Measurements from ENCODE around the gene LTBP1. TPM values are rescaled to one million over a fixed set of nuclear protein-coding genes. Genes with fewer than 3 reads are reported as not detected.

The LTBP1 gene
- total RNA-seq, 2 donors from 2014 or later: 25.9 to 99.8 TPM

DNA sequence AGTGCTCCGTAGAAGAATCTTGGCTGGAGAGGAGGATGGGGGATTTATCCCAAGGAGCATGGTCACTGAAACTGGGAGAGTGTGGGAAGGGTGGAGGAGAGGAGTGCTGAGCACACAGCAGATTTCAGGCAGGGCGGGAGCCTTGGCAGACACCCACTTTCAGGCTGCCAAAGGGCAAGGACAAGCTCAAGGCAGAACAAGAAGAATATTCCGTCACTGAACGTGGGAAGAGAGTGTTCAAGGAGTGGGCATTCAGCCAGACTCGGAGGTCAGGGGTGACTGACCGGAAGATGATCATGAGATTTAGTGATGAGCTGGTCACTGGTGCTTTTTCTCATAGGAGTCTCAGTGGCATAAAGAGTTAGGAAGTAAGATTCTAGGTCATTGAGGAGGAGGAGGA, 393.5 kb downstream of the LTBP1 start:
- Histone ChIP-seq H3K27ac (no peak overlapping the region), H3K27me3 (replicated peaks; ENCODE audit: insufficient read depth) (no peaks in the 10 kb centered on the region), H3K4me3 (no peak overlapping the region), H3K9me3 (no peaks in the 10 kb centered on the region), H3K4me1 (replicated peaks) (no peaks in the 10 kb centered on the region), H3K36me3 (no peaks in the 10 kb centered on the region)
- 57% methylated on average over 6 of the region's 6 CpGs for WGBS
- no peak for DNase-seq (ENCODE audit: low spot score)
- TF ChIP-seq POLR2AphosphoS5 (IDR thresholded peaks at IDR 0.05) (peak; percentile 43), POLR2A (IDR thresholded peaks at IDR 0.05) (no peak)
- intact Hi-C loops (cut with DNase I): no loop called here

DNA sequence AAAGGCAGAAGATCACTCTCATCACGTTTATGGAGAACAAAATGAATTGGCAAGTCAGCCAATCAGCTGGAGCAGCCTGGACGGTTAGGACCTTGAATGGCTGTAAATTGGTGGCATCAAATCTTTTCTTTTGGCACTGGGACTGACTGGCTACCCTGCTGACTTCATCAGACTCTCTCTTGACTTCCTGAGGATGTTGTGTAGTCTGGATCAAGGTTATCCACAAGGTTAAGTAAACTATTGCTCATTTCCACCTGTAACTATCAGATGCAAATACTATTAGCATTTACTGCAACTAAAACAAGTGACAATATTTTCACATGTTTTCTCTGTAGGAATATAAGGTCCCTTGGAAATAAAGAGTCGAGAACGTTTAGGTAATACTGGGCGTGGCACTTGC, 395.4 kb downstream of the LTBP1 start:
- H3K4me3 ChIP-seq: no peak overlapping the region
- H3K4me1 ChIP-seq (replicated peaks): no peaks in the 10 kb centered on the region
- intact Hi-C loops (cut with DNase I): no loop called here
- H3K36me3 ChIP-seq: no peaks in the 10 kb centered on the region
- H3K9me3 ChIP-seq: no peaks in the 10 kb centered on the region
- H3K27ac ChIP-seq: no peak overlapping the region
- TF ChIP-seq POLR2AphosphoS5 (IDR thresholded peaks at IDR 0.05) (no peak), POLR2A (IDR thresholded peaks at IDR 0.05) (no peak)
- TF ChIP-seq, protein P1, sequence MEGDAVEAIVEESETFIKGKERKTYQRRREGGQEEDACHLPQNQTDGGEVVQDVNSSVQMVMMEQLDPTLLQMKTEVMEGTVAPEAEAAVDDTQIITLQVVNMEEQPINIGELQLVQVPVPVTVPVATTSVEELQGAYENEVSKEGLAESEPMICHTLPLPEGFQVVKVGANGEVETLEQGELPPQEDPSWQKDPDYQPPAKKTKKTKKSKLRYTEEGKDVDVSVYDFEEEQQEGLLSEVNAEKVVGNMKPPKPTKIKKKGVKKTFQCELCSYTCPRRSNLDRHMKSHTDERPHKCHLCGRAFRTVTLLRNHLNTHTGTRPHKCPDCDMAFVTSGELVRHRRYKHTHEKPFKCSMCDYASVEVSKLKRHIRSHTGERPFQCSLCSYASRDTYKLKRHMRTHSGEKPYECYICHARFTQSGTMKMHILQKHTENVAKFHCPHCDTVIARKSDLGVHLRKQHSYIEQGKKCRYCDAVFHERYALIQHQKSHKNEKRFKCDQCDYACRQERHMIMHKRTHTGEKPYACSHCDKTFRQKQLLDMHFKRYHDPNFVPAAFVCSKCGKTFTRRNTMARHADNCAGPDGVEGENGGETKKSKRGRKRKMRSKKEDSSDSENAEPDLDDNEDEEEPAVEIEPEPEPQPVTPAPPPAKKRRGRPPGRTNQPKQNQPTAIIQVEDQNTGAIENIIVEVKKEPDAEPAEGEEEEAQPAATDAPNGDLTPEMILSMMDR (IDR thresholded peaks at IDR 0.05): no peak
- no peak for DNase-seq (ENCODE audit: low spot score)
- WGBS: 57% methylated on average over 5 of the region's 5 CpGs
- H3K27me3 ChIP-seq (replicated peaks; ENCODE audit: insufficient read depth): no peaks in the 10 kb centered on the region

DNA sequence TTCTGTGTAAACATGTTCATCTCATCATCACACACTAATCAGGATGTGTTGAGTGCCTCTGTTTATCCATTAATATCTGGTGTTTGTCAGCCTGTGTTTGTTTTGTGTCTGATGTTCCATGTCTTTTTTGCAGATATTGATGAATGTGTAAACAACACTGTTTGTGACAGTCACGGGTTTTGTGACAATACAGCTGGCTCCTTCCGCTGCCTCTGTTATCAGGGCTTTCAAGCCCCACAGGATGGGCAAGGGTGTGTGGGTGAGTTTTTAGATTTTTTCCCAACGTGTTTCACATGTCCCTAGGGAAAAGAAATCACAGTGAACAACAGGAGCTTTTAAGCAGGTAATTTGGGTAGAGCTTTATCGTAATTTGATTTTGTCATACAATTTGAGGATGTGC, 396.0 kb downstream of the LTBP1 start:
- intact Hi-C loops (cut with DNase I): no loop called here
- no peak overlapping the region for H3K4me3 ChIP-seq
- no peak for DNase-seq (ENCODE audit: low spot score)
- H3K36me3 ChIP-seq: no peaks in the 10 kb centered on the region
- TF ChIP-seq POLR2A (IDR thresholded peaks at IDR 0.05) (no peak), POLR2AphosphoS5 (IDR thresholded peaks at IDR 0.05) (no peak)
- TF ChIP-seq, protein P1 (IDR thresholded peaks at IDR 0.05): no peak
- H3K9me3 ChIP-seq: no peaks in the 10 kb centered on the region
- WGBS: 70% methylated on average over 4 of the region's 4 CpGs
- no peaks in the 10 kb centered on the region for H3K27me3 ChIP-seq (replicated peaks; ENCODE audit: insufficient read depth)
- no peak overlapping the region for H3K27ac ChIP-seq
- H3K4me1 ChIP-seq (replicated peaks): no peaks in the 10 kb centered on the region

DNA sequence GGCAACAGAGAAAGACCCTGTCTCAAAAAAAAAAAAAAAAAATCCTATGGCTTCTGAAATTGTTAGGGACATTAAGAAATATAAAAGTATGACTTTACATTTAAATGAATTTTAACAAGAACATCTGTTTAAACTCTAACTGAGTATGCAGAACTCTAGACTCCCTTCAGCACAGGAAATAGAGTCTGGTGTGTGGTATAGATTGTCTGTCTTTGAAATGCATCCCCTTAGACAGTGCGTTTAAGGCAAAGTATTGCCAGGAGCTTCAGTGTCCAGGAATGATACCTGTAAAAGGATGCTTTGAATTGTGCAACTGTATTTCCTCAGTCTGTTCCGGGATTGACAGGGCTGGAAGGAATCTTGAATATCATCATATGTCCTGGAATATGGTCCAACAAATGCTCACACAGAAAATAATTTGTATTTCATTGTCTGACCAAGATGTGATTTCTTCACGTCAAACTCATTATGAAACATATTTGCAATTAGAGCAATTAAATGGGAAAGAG, 396.7 kb downstream of the LTBP1 start:
- Histone ChIP-seq H3K4me1 (replicated peaks) (no peaks in the 10 kb centered on the region), H3K4me3 (no peak overlapping the region), H3K9me3 (no peaks in the 10 kb centered on the region), H3K27me3 (replicated peaks; ENCODE audit: insufficient read depth) (no peaks in the 10 kb centered on the region), H3K27ac (no peak overlapping the region), H3K36me3 (no peaks in the 10 kb centered on the region)
- intact Hi-C loops (cut with DNase I): no loop called here
- TF ChIP-seq, protein P1 (IDR thresholded peaks at IDR 0.05): no peak
- TF ChIP-seq POLR2AphosphoS5 (IDR thresholded peaks at IDR 0.05) (no peak), POLR2A (IDR thresholded peaks at IDR 0.05) (no peak)
- WGBS: 93% methylated on average over 3 of the region's 3 CpGs
- no peak for DNase-seq (ENCODE audit: low spot score)

DNA sequence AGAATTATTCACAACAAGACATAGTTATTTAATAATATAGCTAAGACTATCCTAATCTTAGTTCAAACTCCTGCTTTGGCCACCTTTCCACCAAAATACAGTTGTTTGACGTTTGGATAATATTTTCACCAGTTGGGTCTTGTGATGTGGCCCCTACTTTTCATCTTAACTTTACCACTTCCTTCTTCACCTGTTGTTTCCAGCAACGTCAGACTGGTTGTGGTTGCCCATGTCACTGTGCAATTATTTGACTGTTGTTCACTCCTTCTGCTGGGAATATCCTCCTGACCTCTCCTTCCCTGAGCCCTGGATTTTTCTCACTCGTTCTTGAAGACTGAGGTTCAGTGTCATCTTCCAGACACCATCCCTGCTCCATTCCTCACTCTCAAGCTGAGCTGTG, 397.5 kb downstream of the LTBP1 start:
- Histone ChIP-seq H3K27ac (no peak overlapping the region), H3K4me1 (replicated peaks) (no peaks in the 10 kb centered on the region), H3K9me3 (no peaks in the 10 kb centered on the region), H3K27me3 (replicated peaks; ENCODE audit: insufficient read depth) (no peaks in the 10 kb centered on the region), H3K4me3 (no peak overlapping the region), H3K36me3 (no peaks in the 10 kb centered on the region)
- intact Hi-C loops (cut with DNase I): no loop called here
- TF ChIP-seq, protein P1 (IDR thresholded peaks at IDR 0.05): no peak
- TF ChIP-seq POLR2AphosphoS5 (IDR thresholded peaks at IDR 0.05): no peak
- no peak for TF ChIP-seq POLR2A (IDR thresholded peaks at IDR 0.05)
- DNase-seq (ENCODE audit: low spot score): no peak
- 84% methylated on average over 3 of the region's 3 CpGs for WGBS
